SK-N-SH treated with all-trans-retinoic acid at 6 μM for 48 hours (cell line): ENCODE data around the gene TIMM13.

Source experiments
- ARNTL ChIP-seq: fragments of 450-650 bp; formaldehyde crosslinking; IDR thresholded peaks from 2 replicates; pipeline ENCODE4 v1.5.0; 2020; ENCODE audit warnings: low read depth, mild to moderate bottlenecking, moderate library complexity, borderline replicate concordance
- RARB ChIP-seq: fragments of 250-450 bp; sonication (Bioruptor Pico); IDR thresholded peaks from 2 replicates; pipeline ENCODE4 v1.8.0; 2021; ENCODE audit warnings: mild to moderate bottlenecking, moderate library complexity
- SNAI2 ChIP-seq: fragments of 250-450 bp; sonication (Bioruptor Pico); IDR thresholded peaks from 2 replicates; pipeline ENCODE4 v1.5.0; 2020; ENCODE audit warnings: mild to moderate bottlenecking, moderate library complexity
- TOX ChIP-seq: fragments of 250-450 bp; sonication (Bioruptor Pico); IDR thresholded peaks from 2 replicates; pipeline ENCODE4 v1.8.0; 2021; ENCODE audit warnings: mild to moderate bottlenecking, moderate library complexity, borderline replicate concordance
- TSHZ2 ChIP-seq: fragments of 250-450 bp; sonication (Bioruptor Pico); IDR thresholded peaks from 2 replicates; pipeline ENCODE4 v1.5.0; 2020; ENCODE audit warnings: mild to moderate bottlenecking, moderate library complexity
- ZC3H10 ChIP-seq: fragments of 250-450 bp; sonication (Bioruptor Pico); IDR thresholded peaks from 2 replicates; pipeline ENCODE4 v1.5.1; 2021; ENCODE audit warnings: mild to moderate bottlenecking, moderate library complexity
- ZFP3 ChIP-seq: fragments of 250-450 bp; sonication (Bioruptor Pico); IDR thresholded peaks from 2 replicates; pipeline ENCODE4 v1.5.0; 2020; ENCODE audit warnings: mild to moderate bottlenecking, moderate library complexity
- ZFP30 ChIP-seq: fragments of 450-650 bp; formaldehyde crosslinking; IDR thresholded peaks from 2 replicates; pipeline ENCODE4 v1.5.0; 2022; ENCODE audit warnings: mild to moderate bottlenecking, moderate library complexity
- ZNF565 ChIP-seq: fragments of 450-650 bp; formaldehyde crosslinking; conservative IDR thresholded peaks from 2 replicates; pipeline ENCODE4 v1.5.0; 2020; ENCODE audit warnings: low read depth, mild to moderate bottlenecking, moderate library complexity
- ZNF8 ChIP-seq: fragments of 450-650 bp; formaldehyde crosslinking; IDR thresholded peaks from 2 replicates; pipeline ENCODE4 v1.5.0; 2020; ENCODE audit warnings: mild to moderate bottlenecking, moderate library complexity

- TF ChIP-seq ZFP30 (no peak), ARNTL (CRISPR knock-in tag) (no peak), ZNF565 (CRISPR knock-in tag) (no peak), SNAI2 (CRISPR knock-in tag) (no peak), TSHZ2 (CRISPR knock-in tag) (no peak), TOX (no peak), ZC3H10 (CRISPR knock-in tag) (no peak), ZNF8 (CRISPR knock-in tag) (no peak), ZFP3 (no peak), RARB (CRISPR knock-in tag) (no peak)
Measured at GRCh38 chr19:2412449-2412848, 14.9 kb downstream of the TIMM13 start.
